PC-3 (cell line): ENCODE measurements around the gene ZRANB2. TPM values are rescaled to one million over a fixed set of nuclear protein-coding genes. Genes with fewer than 3 reads are reported as not detected.

Experiments used
- ATAC-seq: fragments of 200-7000 bp; cut with Tn5 transposase; 2 replicates; pipeline ENCODE4 v1.9.1; 2020; ENCODE audit warnings: mild to moderate bottlenecking, moderate library complexity
- BruUV-seq: library from RNA; stranded (reverse); fragments of 400-500 nt; replicated peaks from 2 replicates; lab custom pipeline; 2021; lab: Mats Ljungman, UMichigan
- CTCF ChIA-PET: fragments of 300-600 bp; sonication (Branson Sonifier 250); formaldehyde crosslinking; loops from one replicate; lab custom pipeline; 2022; ENCODE audit warnings: antibody characterized with exemption; lab: Charles Lee
- POLR2A ChIA-PET: fragments of 300-600 bp; sonication (Branson Sonifier 250); formaldehyde crosslinking; loops from one replicate; lab custom pipeline; 2022; ENCODE audit warnings: antibody characterized with exemption; ENCODE audit not compliant: unreplicated experiment; lab: Charles Lee
- DNase-seq: peaks from one replicate; pipeline ENCODE4 v3.0.0-alpha.2; 2015
- H2AFZ ChIP-seq: fragments of 300-600 bp; sonication (generic); 2 replicates; pipeline ENCODE4 v1.6.0; 2016; ENCODE audit warnings: antibody characterized with exemption, low read length
- H3F3A ChIP-seq: fragments of 300-600 bp; sonication (generic); one replicate; pipeline ENCODE4 v1.6.0; 2017; ENCODE audit warnings: antibody characterized with exemption, low read length, control low read depth, mild to moderate bottlenecking; ENCODE audit not compliant: unreplicated experiment
- H3K27ac ChIP-seq: fragments of 300-600 bp; sonication (generic); 2 replicates; pipeline ENCODE4 v1.5.1; 2016; ENCODE audit warnings: mild to moderate bottlenecking, low read length
- H3K27me3 ChIP-seq: fragments of 300-600 bp; sonication (generic); 2 replicates; pipeline ENCODE4 v1.6.1; 2016; ENCODE audit warnings: low read length, mixed read lengths
- H3K36me3 ChIP-seq: fragments of 300-600 bp; sonication (generic); 2 replicates; pipeline ENCODE4 v1.6.1; 2016; ENCODE audit warnings: low read depth, mixed run types, low read length, mixed read lengths
- H3K4me1 ChIP-seq: fragments of 300-600 bp; sonication (generic); 2 replicates; pipeline ENCODE4 v1.5.1; 2016; ENCODE audit warnings: low read length; ENCODE audit not compliant: insufficient read depth
- H3K4me2 ChIP-seq: fragments of 300-600 bp; sonication (generic); 2 replicates; pipeline ENCODE4 v1.6.0; 2016; ENCODE audit warnings: low read length
- H3K4me3 ChIP-seq: fragments of 300-600 bp; sonication (generic); 2 replicates; pipeline ENCODE4 v1.5.1; 2016; ENCODE audit warnings: mild to moderate bottlenecking, low read length, mixed read lengths
- H3K79me2 ChIP-seq: fragments of 300-600 bp; sonication (generic); 2 replicates; pipeline ENCODE4 v1.6.1; 2017; ENCODE audit warnings: low read length, mixed read lengths
- H3K9ac ChIP-seq: fragments of 300-600 bp; sonication (generic); 2 replicates; pipeline ENCODE4 v1.6.0; 2016; ENCODE audit warnings: mild to moderate bottlenecking, low read length
- H3K9me2 ChIP-seq: fragments of 300-600 bp; sonication (generic); replicated peaks from 2 replicates; pipeline ENCODE4 v1.6.1; 2016; ENCODE audit warnings: mixed run types, low read length, mixed read lengths
- H3K9me3 ChIP-seq: fragments of 300-600 bp; sonication (generic); 2 replicates; pipeline ENCODE4 v1.6.1; 2016; ENCODE audit warnings: low read length, mixed read lengths
- H4K20me1 ChIP-seq: fragments of 300-600 bp; sonication (generic); 2 replicates; pipeline ENCODE4 v1.6.1; 2016; ENCODE audit warnings: low read length, mixed read lengths
- CTCF ChIP-seq: fragments of 300-600 bp; sonication (generic); conservative IDR thresholded peaks from 2 replicates; pipeline ENCODE4 v1.5.1; 2017; ENCODE audit warnings: antibody characterized with exemption, low read depth, mild to moderate bottlenecking, low read length
- EZH2 ChIP-seq: fragments of 300-600 bp; sonication (generic); IDR thresholded peaks from one replicate; pipeline ENCODE4 v1.6.1; 2017; ENCODE audit warnings: antibody characterized with exemption, mild to moderate bottlenecking, low read length; ENCODE audit not compliant: unreplicated experiment
- EZH2phosphoT487 ChIP-seq: fragments of 300-600 bp; sonication (generic); IDR thresholded peaks from 2 replicates; pipeline ENCODE4 v1.6.1; 2018; ENCODE audit warnings: mild to moderate bottlenecking, antibody characterized with exemption, low read length, borderline replicate concordance
- intact Hi-C: fragments of 100-400 bp; cut with micrococcal nuclease; formaldehyde crosslinking; loops from 2 replicates; pipeline ENCODE4 v1.9.0; 2023
- total RNA-seq: library from RNA; depleted of rRNA; stranded (reverse); fragments of >200 nt; gene quantifications from 2 replicates; pipeline ENCODE4 v1.2.3, GENCODE V29; 2014

The ZRANB2 gene
- total RNA-seq, 1 experiment from 2014 or later, result 38.7 TPM

DNA sequence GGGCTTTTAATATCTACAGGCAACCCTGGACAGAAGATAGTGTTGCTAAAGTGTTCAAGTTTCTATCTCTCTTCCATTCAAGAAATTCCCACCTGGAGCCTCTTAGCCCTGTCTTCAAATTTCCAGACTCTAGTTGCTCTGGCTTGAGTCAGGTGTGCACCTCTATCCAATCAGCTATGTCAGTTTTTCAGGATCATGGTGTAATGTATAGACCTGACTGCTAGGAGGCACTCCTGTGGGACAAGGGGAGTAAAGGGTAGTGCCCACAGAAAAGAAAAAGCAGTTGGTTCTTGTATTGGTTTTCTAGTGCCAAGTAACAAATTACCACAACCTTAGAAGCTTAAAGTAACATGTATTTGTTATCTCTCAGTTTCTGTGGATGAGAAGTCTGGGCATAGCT is 6.2 kb upstream of the ZRANB2 start:
- Histone ChIP-seq H3K36me3 (no peaks in the 10 kb centered on the region), H2AFZ (no peak overlapping the region), H3K9me2 (no peaks in the 10 kb centered on the region), H3K79me2 (no peaks in the 10 kb centered on the region), H3K27ac (peak overlapping the region; percentile 85), H4K20me1 (no peaks in the 10 kb centered on the region), H3K4me2 (peak overlapping the region; percentile 44), H3K4me3 (no peak overlapping the region), H3K9me3 (no peaks in the 10 kb centered on the region), H3K27me3 (no peaks in the 10 kb centered on the region), H3F3A (peaks cover 5% of the 10 kb centered on the region), H3K4me1 (peaks cover 78% of the 10 kb centered on the region), H3K9ac (peak overlapping the region; percentile 34; the same call in 1 of the 2 replicates)
- DNase-seq (no peak), ATAC-seq (no peak)
- TF ChIP-seq EZH2phosphoT487 (no peak), CTCF (peak; percentile 36)
- intact Hi-C loops, result loop anchor here (5.0 kb wide), 3 partner anchors 265 to 1195 kb away; partner anchors contain the start of gene NEGR1
- POLR2A ChIA-PET, result no interaction called here
- BruUV-seq, result no TSS peak
- CTCF ChIA-PET, result no interaction called here

- H3K9me2 ChIP-seq, result no peaks in the 10 kb centered on the region
- H3K4me2 ChIP-seq, result peak overlapping the region; percentile 44
- H3K27ac ChIP-seq, result peak overlapping the region; percentile 85
- TF ChIP-seq EZH2phosphoT487 (no peak), CTCF (no peak), EZH2 (no peak)
- DNase-seq, result peak; percentile 94
- H4K20me1 ChIP-seq, result no peaks in the 10 kb centered on the region
- H3K4me1 ChIP-seq, result peaks cover 86% of the 10 kb centered on the region
- no peaks in the 10 kb centered on the region for H3K79me2 ChIP-seq
- no peaks in the 10 kb centered on the region for H3K27me3 ChIP-seq
- H3F3A ChIP-seq, result peaks cover 5% of the 10 kb centered on the region
- no peak overlapping the region for H2AFZ ChIP-seq
- H3K36me3 ChIP-seq, result no peaks in the 10 kb centered on the region
- intact Hi-C loops, result loop anchor here (1.0 to 5.0 kb wide), 4 partner anchors 217 to 1196 kb away; partner anchors contain the start of gene NEGR1
- ChIA-PET CTCF (no interaction called here), POLR2A (no interaction called here)
- BruUV-seq, result no TSS peak
- H3K9me3 ChIP-seq, result no peaks in the 10 kb centered on the region
- H3K4me3 ChIP-seq, result no peak overlapping the region
- H3K9ac ChIP-seq, result 0 out of 2 replicates have a peak overlapping the region, but pooled peaks have one; percentile 34
- peak; percentile 77 for ATAC-seq
These were observed 5.5 kb upstream of the ZRANB2 start for GRCh38 chr1:71086331-71086730.

- Histone ChIP-seq H3F3A (peaks cover 5% of the 10 kb centered on the region), H2AFZ (no peak overlapping the region), H3K9me3 (no peaks in the 10 kb centered on the region), H3K27ac (no peak overlapping the region), H3K9me2 (no peaks in the 10 kb centered on the region), H3K9ac (no peak overlapping the region), H3K27me3 (no peaks in the 10 kb centered on the region), H3K4me1 (peaks cover 70% of the 10 kb centered on the region), H4K20me1 (peaks cover 21% of the 10 kb centered on the region), H3K36me3 (peaks cover 8% of the 10 kb centered on the region), H3K4me3 (no peak overlapping the region), H3K4me2 (no peak overlapping the region), H3K79me2 (peaks cover 27% of the 10 kb centered on the region)
- no peak for ATAC-seq
- DNase-seq, result no peak
- TF ChIP-seq EZH2phosphoT487 (no peak), CTCF (no peak), EZH2 (no peak)
- BruUV-seq, result no TSS peak
- intact Hi-C loops, result no loop called here
- POLR2A ChIA-PET, result no interaction called here
- CTCF ChIA-PET, result no interaction called here
These were observed 2.4 kb upstream of the ZRANB2 start for GRCh38 chr1:71083271-71083670.
